ENCODE measurements around the gene CACNA1B.
"Not testable (repeated sequence)": the region's sequence is repeated elsewhere in the genome, so short reads cannot be mapped to it uniquely, and the experiment has no call there.

Gene CACNA1B

GRCh38 chr9:137877506-137878122 lies at the start of gene CACNA1B:
CACNA1B (plus strand) TSS chr9:137877782; CDS start chr9:137877934, 152 bp downstream.
- not testable (repeated sequence) for DNase-seq

DNA sequence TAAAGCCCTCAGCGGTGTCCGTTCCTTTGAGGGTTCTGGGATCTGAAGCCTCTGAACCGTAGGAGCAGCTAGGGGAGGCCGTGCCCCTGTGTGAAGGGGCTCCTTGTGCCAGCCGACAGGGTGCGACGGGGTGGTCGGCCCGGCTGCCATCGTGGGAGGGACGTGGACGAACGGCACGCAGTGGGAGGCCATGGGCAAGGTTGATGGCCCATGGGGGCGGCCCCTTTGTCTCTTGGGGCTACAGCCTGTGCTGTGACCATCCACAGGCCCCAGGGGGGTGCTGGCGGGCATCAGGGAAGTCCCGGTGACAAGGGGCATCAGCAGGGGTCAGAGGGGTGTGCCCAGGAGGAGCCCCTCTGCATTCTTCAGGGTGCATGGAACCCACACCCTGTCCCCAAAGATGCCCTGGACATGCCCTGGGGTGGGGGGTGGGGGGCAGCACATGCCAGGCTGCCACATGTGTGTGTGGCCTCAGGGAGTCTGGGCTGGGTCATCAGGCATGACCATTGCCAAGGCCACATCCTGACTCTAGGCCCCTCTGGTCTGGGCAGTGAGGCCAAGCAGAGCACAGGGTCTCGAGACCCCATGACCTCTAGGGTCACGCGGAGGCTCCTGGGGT lies 49.6 kb upstream of the CACNA1B start:
- DNase-seq, result no peak

- DNase-seq, result no peak
Observed at GRCh38 chr9:137828527-137829259, 48.9 kb upstream of the CACNA1B start.

DNA sequence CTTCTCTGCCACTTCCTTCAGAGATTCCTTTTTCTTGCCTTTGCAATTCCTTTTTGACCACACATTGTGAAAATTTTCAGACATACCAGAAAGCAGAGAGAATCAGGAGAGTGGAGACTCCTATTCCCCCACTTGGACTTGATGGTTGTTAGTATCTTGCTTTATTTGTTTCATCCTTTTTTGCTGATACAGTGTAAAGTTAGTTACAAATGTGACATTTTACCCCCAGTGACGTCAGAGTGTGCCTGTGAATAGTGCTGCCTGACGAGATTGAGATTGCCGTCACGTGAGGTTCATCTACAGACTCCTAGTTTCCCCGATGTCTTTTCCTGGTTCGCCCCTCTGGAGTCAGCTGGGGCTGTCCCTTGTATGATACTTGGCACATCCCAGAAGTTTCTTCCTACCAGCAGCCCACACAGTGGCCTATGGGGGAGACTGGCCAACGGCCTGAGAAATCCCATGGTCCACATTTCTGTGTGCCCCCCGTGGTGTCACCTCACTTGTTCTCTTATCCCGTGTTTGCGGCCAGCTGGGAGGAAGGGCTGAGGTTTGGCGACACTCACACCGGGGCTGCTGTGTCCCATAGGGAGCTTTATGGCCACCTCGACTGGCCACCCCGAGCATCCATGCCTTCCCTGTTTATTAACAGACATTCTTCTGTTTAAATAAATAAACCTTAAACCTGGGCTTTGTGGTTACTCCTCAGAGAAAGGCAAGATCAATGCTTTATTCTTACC lies 48.2 kb upstream of the CACNA1B start:
- DNase-seq, result no peak

DNA sequence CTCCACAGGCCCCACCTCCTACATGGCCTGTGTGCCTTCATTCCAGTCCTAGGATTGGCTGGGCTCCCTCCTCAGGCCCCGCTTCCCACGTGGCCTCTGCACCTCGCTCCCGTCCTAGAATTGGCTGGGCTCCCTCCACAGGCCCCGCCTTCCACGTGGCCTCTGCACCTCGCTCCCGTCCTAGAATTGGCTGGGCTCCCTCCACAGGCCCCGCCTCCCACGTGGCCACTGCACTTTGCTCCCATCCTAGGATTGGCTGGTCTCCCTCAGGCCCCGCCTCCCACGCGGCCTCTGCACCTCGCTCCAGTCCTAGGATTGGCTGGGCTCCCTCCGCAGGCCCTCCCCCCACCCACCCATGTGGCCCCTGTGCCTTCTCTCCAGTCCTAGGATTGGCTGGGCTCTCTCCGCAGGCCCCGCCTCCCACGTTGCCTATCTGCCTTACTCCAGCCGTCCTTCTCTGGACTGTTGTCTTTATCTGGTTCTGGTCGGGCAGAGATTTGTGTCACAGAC lies 45.3 kb upstream of the CACNA1B start:
- DNase-seq, result no peak

GRCh38 chr9:137832830-137833590 lies 44.6 kb upstream of the CACNA1B start:
- no peak for DNase-seq

GRCh38 chr9:137833721-137834613 lies 43.6 kb upstream of the CACNA1B start:
- DNase-seq, result no peak

DNA sequence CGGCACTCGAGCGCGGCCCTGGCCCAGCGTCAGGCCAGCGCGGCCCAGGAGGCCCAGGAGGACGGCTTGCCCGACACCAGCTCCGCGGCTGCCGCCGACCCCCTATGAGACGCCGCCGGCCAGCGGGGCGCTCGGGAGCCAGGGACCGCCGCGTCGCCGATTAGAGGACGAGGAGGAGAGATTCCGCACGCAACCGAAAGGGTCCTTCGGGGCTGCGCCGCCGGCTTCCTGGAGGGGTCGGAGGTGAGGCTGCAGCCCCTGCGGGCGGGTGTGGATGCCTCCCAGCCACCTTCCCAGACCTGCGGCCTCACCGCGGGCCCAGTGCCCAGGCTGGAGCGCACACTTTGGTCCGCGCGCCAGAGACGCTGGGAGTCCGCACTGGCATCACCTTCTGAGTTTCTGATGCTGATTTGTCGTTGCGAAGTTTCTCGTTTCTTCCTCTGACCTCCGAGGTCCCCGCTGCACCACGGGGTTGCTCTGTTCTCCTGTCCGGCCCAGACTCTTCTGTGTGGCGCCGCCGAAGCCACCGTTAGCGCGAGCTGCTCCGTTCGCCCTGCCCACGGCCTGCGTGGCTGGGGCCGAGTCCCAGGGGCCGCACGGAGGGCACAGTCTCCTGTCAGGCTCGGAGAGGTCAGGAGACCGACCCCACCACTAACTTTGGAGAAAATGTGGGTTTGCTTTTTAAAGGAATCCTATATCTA lies 42.6 kb upstream of the CACNA1B start:
- no peak for DNase-seq

DNA sequence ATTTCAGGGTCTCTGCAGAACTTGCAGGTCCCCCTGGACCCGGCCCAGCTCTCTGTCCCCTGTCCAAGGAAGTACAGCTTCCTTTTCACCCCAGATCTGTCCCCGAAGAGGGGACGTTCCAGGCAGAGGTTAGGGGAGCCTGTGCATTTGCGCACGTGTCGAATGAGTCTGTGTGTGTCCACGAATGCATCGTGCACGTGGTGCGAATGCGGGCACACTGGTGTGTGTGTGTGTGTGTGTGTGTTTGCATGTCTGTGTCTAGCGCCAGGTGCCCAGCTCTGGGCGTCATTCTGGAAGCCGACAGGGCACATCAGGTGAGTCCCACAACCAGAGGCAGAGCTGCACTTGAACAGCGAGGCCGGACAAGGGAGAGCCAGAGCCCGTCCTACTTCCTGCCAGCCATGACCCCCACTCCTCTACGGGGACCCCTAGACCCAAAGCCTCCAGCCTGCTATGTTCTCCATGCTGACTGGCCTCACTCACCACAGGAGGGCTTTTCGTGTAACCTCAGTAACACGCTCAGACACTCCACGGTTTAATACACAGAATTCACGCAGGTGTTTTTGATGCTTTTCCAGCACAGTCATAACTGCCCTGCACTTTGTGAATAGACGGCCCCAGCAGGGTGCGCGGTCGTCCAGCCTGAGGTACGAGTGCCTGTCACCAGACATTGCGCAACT lies 41.3 kb upstream of the CACNA1B start:
- no peak for DNase-seq

GRCh38 chr9:137836831-137837241 lies 40.7 kb upstream of the CACNA1B start:
- DNase-seq, result no peak

GRCh38 chr9:137837345-137838278 lies 40.0 kb upstream of the CACNA1B start:
- no peak for DNase-seq

DNA sequence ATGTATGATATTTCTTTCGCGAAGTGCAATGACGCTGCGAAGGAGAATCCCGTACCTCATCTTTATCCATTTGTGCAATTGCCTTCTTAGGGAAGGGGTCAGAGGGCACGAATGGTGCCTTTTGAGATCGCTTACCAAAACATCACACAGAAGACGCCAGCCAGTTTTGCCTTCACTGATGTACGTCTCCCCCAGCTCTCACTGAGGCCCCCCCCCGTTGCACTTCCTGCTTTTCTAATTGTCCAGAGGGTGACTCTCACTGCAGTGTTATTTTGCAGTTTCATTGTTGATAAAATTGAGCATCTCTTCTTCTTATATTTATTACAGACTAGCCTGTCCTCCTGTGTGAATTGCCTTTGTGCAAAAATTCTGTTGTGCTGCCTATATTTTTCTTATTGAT lies 39.0 kb upstream of the CACNA1B start:
- no peak for DNase-seq

- DNase-seq, result no peak
Observed at GRCh38 chr9:137843355-137843754, 34.2 kb upstream of the CACNA1B start.

GRCh38 chr9:137851516-137852267 lies 25.9 kb upstream of the CACNA1B start:
- no peak for DNase-seq

- no peak for DNase-seq
Observed at GRCh38 chr9:137853392-137853995, 24.1 kb upstream of the CACNA1B start.

GRCh38 chr9:137860361-137860760 lies 17.2 kb upstream of the CACNA1B start:
- no peak for DNase-seq

DNA sequence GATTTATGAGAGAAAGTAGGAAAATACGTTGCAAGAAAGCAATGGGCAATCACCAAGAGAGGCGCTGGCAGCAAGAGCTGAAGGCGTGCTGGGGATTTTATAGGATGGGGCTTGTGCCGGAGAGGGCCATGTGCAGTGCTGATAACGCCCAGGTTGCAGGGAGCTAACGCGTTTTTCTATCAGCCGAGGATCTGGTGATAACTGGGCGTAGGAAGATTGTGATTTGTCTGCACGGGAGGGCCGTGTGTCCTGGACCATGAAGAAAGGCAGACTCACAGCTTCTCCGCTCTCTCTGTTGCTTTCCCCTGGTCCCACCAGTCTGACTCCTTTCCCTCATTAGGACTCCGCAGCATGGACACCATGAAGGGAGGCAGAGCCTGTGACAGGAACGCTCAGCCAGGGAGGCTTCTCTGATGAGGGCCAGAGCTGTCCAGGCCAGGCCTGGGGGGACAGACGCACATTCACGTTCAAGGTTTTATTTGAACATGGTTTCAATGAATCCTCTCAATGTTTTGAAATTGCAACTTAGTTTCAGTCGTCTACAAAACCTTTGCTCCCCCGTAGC lies 11.9 kb upstream of the CACNA1B start:
- no peak for DNase-seq
